Measurements from ENCODE around the gene SORT1.

The SORT1 gene

DNA sequence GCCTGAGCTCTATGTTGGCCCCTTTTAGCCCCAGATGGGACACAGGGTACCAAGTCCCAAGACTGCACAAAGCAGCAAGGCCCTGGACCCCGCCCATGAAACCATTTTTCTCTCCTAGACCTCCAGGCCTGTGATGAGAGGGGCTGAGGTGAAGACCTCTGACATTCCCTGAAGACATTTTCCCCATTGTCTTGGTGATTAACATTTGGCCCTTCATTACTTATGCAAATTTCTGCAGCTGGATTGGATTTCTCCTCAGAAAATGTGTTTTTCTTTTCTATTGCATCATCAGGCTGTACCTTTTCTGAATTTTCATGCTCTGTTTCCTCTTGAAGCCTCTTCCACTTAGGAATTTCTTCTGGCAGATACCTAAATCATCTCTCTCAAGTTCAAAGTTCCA, 36.8 kb upstream of the SORT1 start:
- TF ChIP-seq, protein P1, sequence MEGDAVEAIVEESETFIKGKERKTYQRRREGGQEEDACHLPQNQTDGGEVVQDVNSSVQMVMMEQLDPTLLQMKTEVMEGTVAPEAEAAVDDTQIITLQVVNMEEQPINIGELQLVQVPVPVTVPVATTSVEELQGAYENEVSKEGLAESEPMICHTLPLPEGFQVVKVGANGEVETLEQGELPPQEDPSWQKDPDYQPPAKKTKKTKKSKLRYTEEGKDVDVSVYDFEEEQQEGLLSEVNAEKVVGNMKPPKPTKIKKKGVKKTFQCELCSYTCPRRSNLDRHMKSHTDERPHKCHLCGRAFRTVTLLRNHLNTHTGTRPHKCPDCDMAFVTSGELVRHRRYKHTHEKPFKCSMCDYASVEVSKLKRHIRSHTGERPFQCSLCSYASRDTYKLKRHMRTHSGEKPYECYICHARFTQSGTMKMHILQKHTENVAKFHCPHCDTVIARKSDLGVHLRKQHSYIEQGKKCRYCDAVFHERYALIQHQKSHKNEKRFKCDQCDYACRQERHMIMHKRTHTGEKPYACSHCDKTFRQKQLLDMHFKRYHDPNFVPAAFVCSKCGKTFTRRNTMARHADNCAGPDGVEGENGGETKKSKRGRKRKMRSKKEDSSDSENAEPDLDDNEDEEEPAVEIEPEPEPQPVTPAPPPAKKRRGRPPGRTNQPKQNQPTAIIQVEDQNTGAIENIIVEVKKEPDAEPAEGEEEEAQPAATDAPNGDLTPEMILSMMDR (IDR thresholded peaks at IDR 0.05) = no peak
- no peaks in the 10 kb centered on the region for H3K9me3 ChIP-seq
- H3K27me3 ChIP-seq = peaks cover 53% of the 10 kb centered on the region
- no peak overlapping the region for H3K4me3 ChIP-seq (ENCODE audit: low read depth in 1 of 2, low read length in 1 of 2)
- H3K36me3 ChIP-seq = no peaks in the 10 kb centered on the region
- H3K4me1 ChIP-seq (ENCODE audit: control insufficient read depth in 1 of 2, insufficient read depth in 1 of 2, low read depth in 1 of 2, low read length in 1 of 2) = no peaks in the 10 kb centered on the region
- H3K27ac ChIP-seq = no peak overlapping the region

GRCh38 chr1:109433322-109433721, 35.6 kb upstream of the SORT1 start:
- H3K4me3 ChIP-seq (ENCODE audit: low read depth in 1 of 2, low read length in 1 of 2) = no peak overlapping the region
- H3K27me3 ChIP-seq = peaks cover 43% of the 10 kb centered on the region
- H3K9me3 ChIP-seq = no peaks in the 10 kb centered on the region
- H3K27ac ChIP-seq = no peak overlapping the region
- no peaks in the 10 kb centered on the region for H3K36me3 ChIP-seq
- no peaks in the 10 kb centered on the region for H3K4me1 ChIP-seq (ENCODE audit: control insufficient read depth in 1 of 2, insufficient read depth in 1 of 2, low read depth in 1 of 2, low read length in 1 of 2)
- TF ChIP-seq, protein P1 (IDR thresholded peaks at IDR 0.05) = no peak

GRCh38 chr1:109432336-109432735, 34.6 kb upstream of the SORT1 start:
- Histone ChIP-seq H3K4me1 (ENCODE audit: control insufficient read depth in 1 of 2, insufficient read depth in 1 of 2, low read depth in 1 of 2, low read length in 1 of 2) (peaks cover 0 to under 1% of the 10 kb centered on the region in 2 experiments), H3K4me3 (ENCODE audit: low read depth in 1 of 2, low read length in 1 of 2) (no peak overlapping the region), H3K27me3 (peaks cover 40% of the 10 kb centered on the region), H3K36me3 (no peaks in the 10 kb centered on the region), H3K27ac (no peak overlapping the region), H3K9me3 (no peaks in the 10 kb centered on the region)
- TF ChIP-seq, protein P1 (IDR thresholded peaks at IDR 0.05) = no peak

DNA sequence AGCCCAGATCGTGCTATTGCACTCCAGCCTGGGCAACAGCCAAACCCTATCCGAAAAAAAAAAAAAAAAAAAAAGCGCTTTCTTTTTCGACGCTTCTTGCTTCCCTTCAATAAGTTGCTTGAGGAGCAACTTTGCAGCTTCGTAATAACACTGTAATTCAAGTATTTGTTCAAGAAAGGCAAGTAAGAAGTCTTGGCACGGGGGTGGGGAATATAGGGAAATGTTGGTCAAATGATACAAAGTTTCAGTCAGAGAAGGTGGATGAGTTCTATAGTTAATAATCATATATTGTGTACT, 29.4 kb upstream of the SORT1 start:
- Histone ChIP-seq H3K27me3 (peaks cover 11% of the 10 kb centered on the region), H3K4me1 (ENCODE audit: control insufficient read depth in 1 of 2, insufficient read depth in 1 of 2, low read depth in 1 of 2, low read length in 1 of 2) (peaks cover 22% of the 10 kb centered on the region in 2 experiments), H3K4me3 (ENCODE audit: low read depth in 1 of 2, low read length in 1 of 2) (peak overlapping the region; percentile 77 to 78), H3K27ac (peak overlapping the region; percentile 93), H3K36me3 (no peaks in the 10 kb centered on the region), H3K9me3 (no peaks in the 10 kb centered on the region)
- TF ChIP-seq, protein P1 (IDR thresholded peaks at IDR 0.05) = no peak

DNA sequence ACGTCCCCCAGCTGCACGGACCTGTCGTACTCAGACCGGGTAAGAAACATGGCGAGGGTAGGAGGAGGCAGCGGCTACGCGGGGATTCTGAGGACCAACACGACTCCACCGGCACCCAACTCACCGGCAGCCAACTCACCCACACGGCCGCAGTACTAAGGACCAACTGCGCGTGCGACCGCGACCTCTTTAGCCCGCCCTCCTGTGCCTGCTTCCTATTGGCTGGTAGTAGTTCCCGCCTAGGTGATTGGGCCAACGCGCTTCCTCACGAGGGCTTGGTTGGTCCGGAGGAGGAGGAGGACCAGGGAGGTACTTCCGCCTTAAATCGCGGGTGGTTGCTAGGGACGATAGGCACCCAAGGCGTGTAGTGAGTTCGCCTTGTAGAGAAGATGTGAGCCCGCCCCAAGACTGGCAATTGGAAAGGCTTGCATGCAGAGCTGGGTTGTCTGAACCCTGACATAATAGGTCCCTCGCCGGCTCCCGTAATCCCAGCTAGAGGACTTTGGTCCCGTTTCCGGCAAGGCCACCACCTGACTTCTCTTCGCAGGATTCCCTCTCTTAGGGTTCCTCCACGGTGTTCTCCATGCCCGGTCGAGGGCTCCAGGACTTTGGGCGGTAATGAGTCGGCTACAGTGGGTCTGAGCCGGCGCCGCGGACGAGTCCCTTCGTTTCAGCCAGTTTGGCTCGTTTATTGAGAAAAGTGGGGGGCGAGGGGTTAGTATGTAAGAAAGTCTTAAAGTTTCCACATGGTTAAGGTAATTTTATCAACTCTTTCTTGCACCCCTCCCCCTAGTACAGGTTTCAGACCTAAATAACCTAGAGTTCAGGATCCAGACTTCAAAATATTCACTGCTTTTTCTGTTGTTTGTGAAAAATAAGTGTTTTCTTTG, 28.8 kb upstream of the SORT1 start, which contains the start of gene PSMA5:
Gene PSMA5 (minus strand): TSS at position 168 of the 890 bp plus-strand sequence. CDS start 118 bp downstream, at position 50.
- Histone ChIP-seq H3K4me3 (ENCODE audit: low read depth in 1 of 2, low read length in 1 of 2) (peak within 1 kb of the TSS; percentile 77 to 78), H3K27me3 (peaks cover 5% of the 10 kb centered on the region), H3K4me1 (ENCODE audit: control insufficient read depth in 1 of 2, insufficient read depth in 1 of 2, low read depth in 1 of 2, low read length in 1 of 2) (peaks cover 22% of the 10 kb centered on the region in 2 experiments), H3K9me3 (no peaks in the 10 kb centered on the region), H3K27ac (peak within 1 kb of the TSS; percentile 93), H3K36me3 (no peaks in the 10 kb centered on the region)
- TF ChIP-seq, protein P1 (IDR thresholded peaks at IDR 0.05) = peak; percentile 61
